HL-60 (cell line): ENCODE measurements around the gene SAMD5.

Source experiments
- DNase-seq, 2 experiments: peaks; one replicate each; pipeline ENCODE4 v3.0.0-alpha.2; 2010 to 2020; ENCODE audit warnings: low read depth in 1 of 2, low spot score in 1 of 2
- H3K27ac ChIP-seq: fragments of 250-450 bp; sonication (Bioruptor Pico); replicated peaks from 2 replicates; pipeline ENCODE4 v1.5.1; 2020; ENCODE audit warnings: mild to moderate bottlenecking, moderate library complexity
- H3K27me3 ChIP-seq: fragments of 250-450 bp; sonication (Bioruptor Pico); 2 replicates; pipeline ENCODE4 v1.5.1; 2021; ENCODE audit warnings: mild to moderate bottlenecking, moderate library complexity; ENCODE audit not compliant: insufficient read depth, poor library complexity, severe bottlenecking
- H3K4me3 ChIP-seq: replicated peaks from 2 replicates; pipeline ENCODE4 v1.5.1; 2011; ENCODE audit warnings: mild to moderate bottlenecking, control low read depth, low read length; ENCODE audit not compliant: insufficient read depth
- CTCF ChIP-seq: IDR thresholded peaks from one replicate; pipeline ENCODE4 v1.5.1; 2011; ENCODE audit warnings: low read length, control low read depth, inconsistent platforms; ENCODE audit not compliant: insufficient read depth
- GABPA ChIP-seq: IDR thresholded peaks from 2 replicates; pipeline ENCODE4 v1.6.1; 2012; ENCODE audit warnings: low read depth
- POLR2AphosphoS5 ChIP-seq: IDR thresholded peaks from 2 replicates; pipeline ENCODE4 v1.6.1; 2012; ENCODE audit warnings: low read depth
- REST ChIP-seq: IDR thresholded peaks from 2 replicates; pipeline ENCODE4 v1.6.1; 2012; ENCODE audit warnings: low read depth; ENCODE audit not compliant: insufficient replicate concordance
- SPI1 ChIP-seq: IDR thresholded peaks from 2 replicates; pipeline ENCODE4 v1.6.1; 2012; ENCODE audit warnings: low read depth, mild to moderate bottlenecking, borderline replicate concordance

SAMD5 gene

GRCh38 chr6:147514831-147515230, 6.3 kb downstream of the SAMD5 start:
- TF ChIP-seq POLR2AphosphoS5 (no peak), REST (no peak), SPI1 (no peak), CTCF (no peak), GABPA (no peak)
- no peak for DNase-seq
- no peak overlapping the region for H3K27ac ChIP-seq
- H3K4me3 ChIP-seq = no peak overlapping the region
- peaks cover 15% of the 10 kb centered on the region for H3K27me3 ChIP-seq

GRCh38 chr6:147515327-147515726, 6.8 kb downstream of the SAMD5 start:
- TF ChIP-seq CTCF = no peak
- no peak for TF ChIP-seq REST
- TF ChIP-seq GABPA = no peak
- no peak for TF ChIP-seq SPI1
- no peak for TF ChIP-seq POLR2AphosphoS5
- Histone ChIP-seq H3K4me3 (no peak overlapping the region), H3K27ac (no peak overlapping the region), H3K27me3 (peaks cover 10% of the 10 kb centered on the region)
- no peak for DNase-seq

GRCh38 chr6:147522597-147522996, 14.1 kb downstream of the SAMD5 start:
- Histone ChIP-seq H3K27ac (no peak overlapping the region), H3K27me3 (peaks cover 20% of the 10 kb centered on the region), H3K4me3 (no peak overlapping the region)
- TF ChIP-seq GABPA (no peak), SPI1 (no peak), CTCF (no peak), REST (no peak), POLR2AphosphoS5 (no peak)
- no peak for DNase-seq
